Stimulated activated CD8-positive, alpha-beta memory T cell treated with anti-CD3 and anti-CD28 coated beads, Interleukin-7, amount 100 ng/mL, for 48 hours (primary cell): Measurements from ENCODE around the gene SLC38A9.

ENCODE experiments used
- DNase-seq, 2 donors: peaks; one replicate each; pipeline ENCODE4 v3.0.0-alpha.2; 2020; ENCODE audit warnings: low read depth in 1 of 2; ENCODE audit errors: extremely low read depth in 1 of 2

Gene SLC38A9

GRCh38 chr5:55668356-55668755 lies 43.8 kb downstream of the SLC38A9 start:
- no peak for DNase-seq

DNA sequence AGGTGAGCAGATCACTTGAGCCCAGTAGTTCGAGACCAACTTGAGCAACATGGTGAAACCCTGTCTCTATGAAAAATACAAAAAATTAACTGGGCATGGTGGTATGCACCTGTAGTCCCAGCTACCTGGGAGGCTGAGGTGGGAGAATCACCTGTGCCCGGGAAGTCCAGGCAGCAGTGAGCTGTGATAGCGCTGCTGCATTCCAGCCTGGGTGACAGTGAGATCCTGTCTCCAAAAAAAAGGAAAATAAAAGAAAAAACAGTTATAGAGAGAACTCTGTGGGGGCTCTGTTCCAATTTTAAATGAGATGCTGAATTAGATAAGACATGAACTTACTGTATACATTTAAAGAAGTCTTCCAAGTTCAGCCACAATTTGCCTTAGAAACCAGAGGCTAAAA lies 44.2 kb downstream of the SLC38A9 start:
- no peak for DNase-seq

GRCh38 chr5:55665065-55665464 lies 47.1 kb downstream of the SLC38A9 start:
- no peak for DNase-seq

- no peak for DNase-seq
These were observed 54.7 kb downstream of the SLC38A9 start for GRCh38 chr5:55657443-55657842.

DNA sequence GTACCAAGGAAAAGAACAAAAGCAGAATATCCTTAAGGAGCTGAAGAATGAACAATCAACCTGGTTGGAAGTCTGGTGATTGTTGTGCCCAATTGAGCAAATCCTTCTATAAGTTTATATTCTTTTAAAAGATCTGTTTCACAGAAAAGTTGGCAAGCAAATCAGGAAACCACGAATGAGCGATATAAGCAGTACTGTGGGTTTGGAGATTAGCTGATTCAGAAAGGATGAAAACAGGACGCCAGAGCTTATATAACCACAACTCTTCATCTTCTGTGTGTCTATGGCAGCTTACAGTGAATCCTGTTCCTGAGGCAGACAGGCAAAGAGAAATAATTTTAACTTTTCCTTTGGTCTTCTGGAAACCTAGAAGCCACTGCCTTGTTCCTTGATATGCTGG lies 61.7 kb downstream of the SLC38A9 start:
- no peak for DNase-seq

- DNase-seq = no peak
These were observed 62.2 kb downstream of the SLC38A9 start for GRCh38 chr5:55649963-55650362.

DNA sequence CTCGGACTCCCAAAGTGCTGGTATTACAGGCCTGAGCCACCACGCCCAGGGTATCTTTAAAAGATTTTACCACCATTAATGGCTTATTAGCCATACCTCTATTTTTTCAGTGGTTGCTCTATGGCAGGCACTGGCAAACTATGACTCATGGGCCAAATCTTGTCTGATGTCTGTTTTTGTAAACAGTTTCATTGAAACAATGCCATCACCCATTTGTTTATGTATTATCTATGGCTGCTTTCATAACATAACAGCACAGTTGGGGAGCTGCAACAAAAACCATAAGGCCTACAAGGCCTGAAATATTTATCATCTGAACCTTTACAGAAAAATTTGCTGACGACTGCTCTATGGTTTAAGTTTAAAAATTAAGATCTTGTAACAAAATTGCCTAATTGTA lies 66.8 kb downstream of the SLC38A9 start:
- DNase-seq = no peak

- DNase-seq = no peak
These were observed 73.7 kb downstream of the SLC38A9 start for GRCh38 chr5:55638455-55638854.

- no peak for DNase-seq
These were observed 74.1 kb downstream of the SLC38A9 start for GRCh38 chr5:55638051-55638450.

GRCh38 chr5:55636683-55637082 lies 75.4 kb downstream of the SLC38A9 start:
- DNase-seq = no peak

- DNase-seq = no peak
These were observed 75.9 kb downstream of the SLC38A9 start for GRCh38 chr5:55636177-55636576.

GRCh38 chr5:55634866-55635265 lies 77.3 kb downstream of the SLC38A9 start:
- DNase-seq = no peak

- no peak for DNase-seq
These were observed 77.8 kb downstream of the SLC38A9 start for GRCh38 chr5:55634209-55634805.

- no peak for DNase-seq
These were observed 78.4 kb downstream of the SLC38A9 start for GRCh38 chr5:55633574-55634208.

- no peak for DNase-seq
These were observed 82.3 kb downstream of the SLC38A9 start for GRCh38 chr5:55629815-55630214.

- DNase-seq = no peak
These were observed 85.3 kb downstream of the SLC38A9 start for GRCh38 chr5:55626790-55627189.

- DNase-seq = no peak
These were observed 86.2 kb downstream of the SLC38A9 start for GRCh38 chr5:55625913-55626312.

GRCh38 chr5:55625589-55625909 lies 86.6 kb downstream of the SLC38A9 start:
- no peak for DNase-seq

- no peak for DNase-seq
These were observed 87.1 kb downstream of the SLC38A9 start for GRCh38 chr5:55624841-55625588.

GRCh38 chr5:55623789-55624188 lies 88.3 kb downstream of the SLC38A9 start:
- no peak for DNase-seq

- no peak for DNase-seq
These were observed 89.7 kb downstream of the SLC38A9 start for GRCh38 chr5:55622460-55622859.

DNA sequence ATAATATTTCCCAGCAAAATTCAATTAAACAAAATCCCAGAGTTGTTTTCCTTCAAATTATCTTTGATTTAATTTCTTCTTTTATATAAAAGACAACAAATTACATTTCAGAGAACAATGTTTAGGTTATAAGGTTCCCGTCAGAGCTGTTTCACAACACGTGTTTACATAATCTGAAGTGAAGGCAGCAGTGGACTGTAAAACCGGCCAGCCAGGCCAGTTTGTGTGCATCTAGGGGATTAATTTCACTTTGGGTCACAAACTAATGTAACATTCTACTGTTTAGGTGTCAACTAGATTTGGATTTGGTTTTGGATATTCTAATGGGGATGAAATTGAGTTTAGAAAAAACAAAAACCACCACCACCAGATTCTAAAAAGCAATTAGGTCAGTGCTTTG lies 90.9 kb downstream of the SLC38A9 start:
- DNase-seq = no peak
